ENCODE data around the gene ANO10.

Gene ANO10

GRCh38 chr3:43326891-43327581 lies 294.8 kb downstream of the ANO10 start:
- in situ Hi-C loops (cut with MboI; ENCODE audit: low sequenced_read_pairs) = no loop called here

GRCh38 chr3:43323541-43323940 lies 298.3 kb downstream of the ANO10 start:
- in situ Hi-C loops (cut with MboI; ENCODE audit: low sequenced_read_pairs) = no loop called here

GRCh38 chr3:43320288-43320687 lies 301.5 kb downstream of the ANO10 start:
- in situ Hi-C loops (cut with MboI; ENCODE audit: low sequenced_read_pairs) = no loop called here

GRCh38 chr3:43319794-43320193 lies 302.0 kb downstream of the ANO10 start:
- in situ Hi-C loops (cut with MboI; ENCODE audit: low sequenced_read_pairs) = no loop called here

GRCh38 chr3:43319376-43319775 lies 302.4 kb downstream of the ANO10 start:
- in situ Hi-C loops (cut with MboI; ENCODE audit: low sequenced_read_pairs) = no loop called here

- in situ Hi-C loops (cut with MboI; ENCODE audit: low sequenced_read_pairs) = no loop called here
Observed at GRCh38 chr3:43317461-43318316, 304.1 kb downstream of the ANO10 start.

- in situ Hi-C loops (cut with MboI; ENCODE audit: low sequenced_read_pairs) = no loop called here
Observed at GRCh38 chr3:43316783-43317460, 304.9 kb downstream of the ANO10 start.

Data from hTERT RPE-1 (cell line).